Esophagus muscularis mucosa (tissue), 3 donors: ENCODE results near the gene N4BP3.
A peak's percentile ranks its signal among the peaks of the same experiment; 100 is the strongest.

ENCODE experiments used
- POLR2A ChIP-seq: fragments of 450-650 bp; IDR thresholded peaks from one replicate; pipeline ENCODE4 v1.6.1; 2017; ENCODE audit warnings: antibody characterized with exemption, moderate library complexity, mild to moderate bottlenecking, low read depth
- TF ChIP-seq, protein P1 (sequence below), 3 experiments: fragments of 200-600 bp in 2 of 3; fragments of 450-650 bp in 1 of 3; sonication (generic) in 2 of 3; IDR thresholded peaks; one replicate each; pipeline ENCODE4 v1.5.1; 2017 to 2019; ENCODE audit warnings: antibody characterized with exemption in 3 of 3, mild to moderate bottlenecking in 2 of 3, moderate library complexity in 1 of 3

DNA sequence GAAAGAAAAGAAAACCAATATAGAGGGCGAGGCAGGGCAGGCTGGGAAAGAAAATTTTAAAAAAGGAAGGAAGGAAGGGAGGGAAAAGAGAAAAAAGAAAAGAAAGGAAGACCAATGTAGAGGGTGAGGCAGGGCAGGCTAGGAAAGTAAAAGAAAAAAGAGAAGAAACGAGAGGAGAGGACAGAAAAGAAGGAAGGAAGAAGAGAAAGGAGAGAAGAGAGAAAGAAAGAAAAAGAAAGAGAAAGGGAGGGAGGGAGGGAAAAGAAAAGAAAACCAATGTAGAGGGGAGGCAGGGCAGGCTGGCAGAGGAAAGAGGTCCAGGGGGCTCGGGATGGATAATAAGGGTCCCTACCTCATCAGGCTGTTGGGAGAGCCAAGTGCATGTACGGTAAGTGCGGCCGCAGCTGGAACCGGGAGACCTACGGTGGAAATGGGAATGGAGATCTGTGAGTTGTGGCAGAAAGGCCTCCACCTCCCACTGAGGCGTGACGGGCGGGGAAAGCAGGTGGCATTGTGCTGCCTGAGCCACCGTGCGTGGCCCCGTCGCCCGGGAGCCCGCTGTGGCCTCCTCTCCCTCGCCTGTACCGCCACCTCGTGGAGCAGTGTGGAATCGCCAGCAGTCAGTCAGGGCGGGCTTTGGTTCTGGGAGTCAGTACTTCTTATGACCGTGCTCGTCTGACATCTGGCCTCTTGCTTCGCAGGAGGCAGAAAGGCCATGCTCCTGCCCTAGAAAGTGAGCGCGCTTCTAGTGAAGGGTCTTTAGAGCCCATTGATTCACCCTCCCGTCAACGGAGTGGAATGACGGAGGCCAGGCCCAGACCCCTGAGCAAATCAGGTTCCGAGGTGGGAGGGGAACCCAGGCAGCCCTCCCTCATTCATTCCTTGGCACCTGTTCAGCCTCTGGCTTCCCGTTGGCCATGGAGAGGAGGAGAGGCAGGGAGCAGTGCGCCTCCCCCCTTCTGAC is 50.7 kb downstream of the N4BP3 start:
- TF ChIP-seq, protein P1, sequence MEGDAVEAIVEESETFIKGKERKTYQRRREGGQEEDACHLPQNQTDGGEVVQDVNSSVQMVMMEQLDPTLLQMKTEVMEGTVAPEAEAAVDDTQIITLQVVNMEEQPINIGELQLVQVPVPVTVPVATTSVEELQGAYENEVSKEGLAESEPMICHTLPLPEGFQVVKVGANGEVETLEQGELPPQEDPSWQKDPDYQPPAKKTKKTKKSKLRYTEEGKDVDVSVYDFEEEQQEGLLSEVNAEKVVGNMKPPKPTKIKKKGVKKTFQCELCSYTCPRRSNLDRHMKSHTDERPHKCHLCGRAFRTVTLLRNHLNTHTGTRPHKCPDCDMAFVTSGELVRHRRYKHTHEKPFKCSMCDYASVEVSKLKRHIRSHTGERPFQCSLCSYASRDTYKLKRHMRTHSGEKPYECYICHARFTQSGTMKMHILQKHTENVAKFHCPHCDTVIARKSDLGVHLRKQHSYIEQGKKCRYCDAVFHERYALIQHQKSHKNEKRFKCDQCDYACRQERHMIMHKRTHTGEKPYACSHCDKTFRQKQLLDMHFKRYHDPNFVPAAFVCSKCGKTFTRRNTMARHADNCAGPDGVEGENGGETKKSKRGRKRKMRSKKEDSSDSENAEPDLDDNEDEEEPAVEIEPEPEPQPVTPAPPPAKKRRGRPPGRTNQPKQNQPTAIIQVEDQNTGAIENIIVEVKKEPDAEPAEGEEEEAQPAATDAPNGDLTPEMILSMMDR (IDR thresholded peaks at IDR 0.05), result peak; percentile 98 to 100 (median 98)
- TF ChIP-seq POLR2A, result no peak
